Fibroblast of skin of right quadriceps (primary cell): ENCODE results near the gene FEN1.

Experiments
- DNase-seq: peaks from one replicate; pipeline ENCODE4 v3.0.0-alpha.2; 2013

The FEN1 gene

GRCh38 chr11:61797263-61797944 is 4.7 kb downstream of the FEN1 start:
- peak; percentile 77 for DNase-seq

- no peak for DNase-seq
Measured at GRCh38 chr11:61799665-61800284, 7.1 kb downstream of the FEN1 start.

DNA sequence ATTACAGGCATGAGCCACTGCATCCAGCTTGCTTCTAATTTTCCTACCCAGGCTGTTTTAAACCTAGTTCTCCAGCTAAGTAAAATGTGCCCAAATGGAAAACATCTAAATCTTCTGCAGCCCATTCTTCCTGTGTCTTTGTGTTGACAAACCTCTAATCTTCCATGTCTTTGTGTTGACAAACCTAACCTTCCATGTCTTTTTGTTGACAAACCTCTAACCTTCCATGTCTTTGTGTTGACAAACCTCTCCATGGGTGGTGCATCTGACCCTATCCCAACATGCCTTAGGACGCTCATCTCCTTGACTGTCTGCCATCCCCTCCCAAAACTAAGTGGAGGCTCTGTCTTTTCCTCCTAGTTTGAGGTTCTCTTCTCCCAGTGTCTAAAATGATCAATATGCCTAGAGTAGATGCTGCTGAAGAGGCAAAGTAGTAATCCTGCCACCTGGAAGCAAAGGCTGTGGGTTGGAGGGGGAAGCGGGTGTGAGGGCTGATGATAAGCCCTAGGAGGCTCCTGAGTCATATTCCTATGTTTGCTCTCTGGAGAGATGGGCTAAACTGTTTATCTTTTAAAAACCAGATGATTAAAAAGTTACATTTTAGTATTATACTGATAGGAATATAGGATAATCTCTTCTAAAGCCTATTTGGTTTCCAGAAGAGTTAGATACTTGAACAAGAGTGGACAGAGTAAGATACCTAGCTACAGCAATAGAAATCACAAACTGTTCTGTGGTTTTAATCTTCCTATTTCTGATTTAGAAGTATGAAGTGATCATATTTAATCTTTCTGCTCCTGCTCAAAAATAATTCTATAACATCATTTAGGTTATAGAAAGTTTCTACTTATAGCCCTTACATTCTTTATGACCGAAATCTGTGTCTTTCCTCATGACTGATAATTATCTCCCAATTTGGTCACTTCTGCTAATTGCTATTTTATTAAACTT is 7.9 kb downstream of the FEN1 start:
- DNase-seq = no peak

DNA sequence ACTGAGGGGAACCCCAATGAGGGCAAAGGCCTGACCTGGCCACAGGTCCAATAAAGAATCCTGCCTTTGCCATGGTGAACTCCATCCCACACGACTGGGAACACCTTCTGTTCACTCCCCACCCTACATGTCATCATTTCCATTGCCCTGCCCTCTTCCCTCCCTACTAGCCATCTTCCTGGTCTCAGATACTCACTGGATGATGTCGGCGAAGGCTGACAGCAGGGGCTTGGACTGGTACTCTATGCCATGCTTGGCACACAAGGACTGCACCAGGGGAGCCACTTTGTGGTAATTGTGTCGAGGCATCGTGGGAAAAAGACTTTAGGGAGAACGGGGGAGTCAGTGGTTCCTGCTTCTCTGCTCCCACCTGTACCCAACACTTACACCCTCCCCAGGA is 9.9 kb downstream of the FEN1 start:
- DNase-seq = no peak

DNA sequence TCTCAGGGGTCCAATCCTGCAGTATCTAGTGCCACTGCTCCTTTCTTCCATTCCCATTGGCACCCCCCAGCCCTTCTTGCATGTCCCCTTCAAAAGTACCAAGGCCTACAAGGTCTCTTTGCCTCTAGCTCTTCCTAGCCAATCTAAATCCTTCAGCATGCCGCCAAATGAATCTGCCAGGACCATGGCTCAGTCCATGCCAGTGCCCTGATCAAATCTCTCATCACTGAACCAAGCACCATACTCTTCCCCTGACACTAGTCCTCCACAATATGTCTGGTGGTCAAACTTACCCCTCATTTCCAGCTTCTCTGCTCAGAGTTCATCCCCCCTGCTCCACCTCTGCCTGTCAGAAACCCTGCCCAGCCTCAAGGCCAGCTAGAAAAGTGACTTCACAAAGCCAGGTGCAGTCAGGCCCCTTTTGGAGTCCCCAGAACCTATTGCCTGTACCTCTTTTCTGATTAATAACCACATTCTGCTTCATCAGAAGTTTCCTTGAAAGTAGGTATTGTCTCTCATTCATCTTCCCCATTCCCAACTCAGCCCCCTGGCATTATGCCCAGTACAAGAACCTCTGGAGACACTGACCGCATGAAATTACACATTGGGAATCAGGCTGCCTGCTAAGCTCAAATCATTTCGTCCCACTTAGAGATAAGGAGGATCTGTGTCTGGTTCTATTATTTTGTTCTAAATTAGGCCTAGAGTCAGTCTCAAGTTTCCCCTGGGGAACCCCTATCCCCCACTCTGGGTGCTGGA is 11.4 kb downstream of the FEN1 start:
- DNase-seq = no peak

GRCh38 chr11:61805146-61805545 is 12.4 kb downstream of the FEN1 start:
- DNase-seq = no peak

DNA sequence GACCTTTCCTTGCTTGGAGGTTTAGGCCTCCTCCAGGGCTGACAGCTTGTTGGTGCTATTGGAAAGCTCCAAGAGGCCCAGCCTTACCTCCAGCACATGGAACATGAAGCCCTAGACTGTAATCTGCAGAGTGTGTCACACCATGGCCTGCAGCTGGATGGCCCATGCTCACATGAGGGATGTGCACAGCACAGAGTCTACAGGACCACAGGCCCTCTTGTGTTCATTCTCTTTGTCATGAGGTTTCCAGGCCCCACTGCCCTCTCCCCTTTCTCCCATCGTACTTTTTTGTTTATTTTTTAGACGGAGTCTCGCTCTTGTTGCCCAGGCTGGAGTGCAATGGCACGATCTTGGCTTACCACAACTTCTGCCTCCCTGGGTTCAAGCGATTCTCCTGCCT is 14.1 kb downstream of the FEN1 start:
- no peak for DNase-seq

GRCh38 chr11:61810671-61811175 is 18.0 kb downstream of the FEN1 start:
- no peak for DNase-seq

DNA sequence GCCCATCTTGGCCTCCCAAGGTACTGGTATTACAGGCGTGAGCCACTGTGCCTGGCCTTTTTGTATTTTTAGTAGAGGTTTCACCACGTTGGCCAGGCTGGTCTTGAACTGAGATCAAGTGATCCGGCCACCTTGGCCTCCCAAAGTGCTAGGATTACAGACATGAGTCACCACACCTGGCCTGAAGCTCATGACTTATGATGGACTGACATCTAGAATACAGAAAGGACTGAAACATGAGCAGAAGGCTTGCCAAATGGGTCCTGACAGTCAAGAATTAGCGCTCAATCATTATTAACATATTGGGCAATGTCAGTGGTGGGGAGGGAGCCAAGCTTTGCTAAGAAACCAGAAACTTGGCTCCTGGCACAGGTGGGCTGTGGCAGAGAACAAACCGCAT is 19.1 kb downstream of the FEN1 start:
- no peak for DNase-seq

GRCh38 chr11:61812736-61813411 is 20.2 kb downstream of the FEN1 start:
- DNase-seq = no peak

- peak; percentile 32 for DNase-seq
Measured at GRCh38 chr11:61814247-61814957, 21.7 kb downstream of the FEN1 start.

GRCh38 chr11:61814958-61815789 is 22.5 kb downstream of the FEN1 start:
- DNase-seq = peak; percentile 88

- DNase-seq = peak; percentile 64
Measured at GRCh38 chr11:61815790-61816735, 23.4 kb downstream of the FEN1 start.

DNA sequence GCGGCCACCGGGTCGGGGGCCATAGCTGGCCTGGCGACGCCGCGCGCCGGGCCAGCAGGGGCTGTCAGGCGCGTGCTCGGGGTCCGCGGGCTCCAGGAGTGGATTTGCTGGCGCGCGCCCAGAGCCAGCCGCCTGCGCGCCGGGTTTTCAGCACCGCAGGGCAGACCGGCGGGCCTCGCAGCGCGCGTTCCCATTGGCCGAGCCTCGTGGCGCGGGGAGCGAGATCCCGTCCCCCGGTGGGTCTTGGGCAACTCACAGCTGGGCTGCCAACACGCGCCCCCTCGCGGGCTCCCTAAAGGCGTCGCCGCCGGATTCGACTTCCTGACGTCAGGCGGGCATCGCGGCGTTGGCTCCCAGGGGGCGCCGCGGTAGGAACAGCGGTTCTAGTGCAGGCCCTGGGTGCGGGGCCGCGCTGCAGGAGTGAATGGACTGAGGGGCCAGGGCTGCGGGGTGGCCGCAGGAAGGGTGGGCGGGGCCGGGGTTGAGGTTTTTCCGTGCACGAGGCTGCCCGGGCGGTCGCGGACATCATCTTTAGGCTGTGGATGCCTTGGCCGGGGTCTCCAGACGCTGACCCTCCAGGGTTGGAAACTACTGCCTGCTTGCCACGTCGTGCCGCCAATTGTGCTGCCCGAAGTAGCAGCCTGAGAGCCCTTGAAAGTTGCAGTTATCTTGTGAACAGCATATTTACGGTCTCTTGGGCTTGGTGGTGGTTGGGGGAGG is 24.2 kb downstream of the FEN1 start, which contains the start of gene FADS1:
Gene FADS1, minus strand, starts transcription at position 268 of the 720 bp plus-strand sequence. Its CDS starts 74 bp downstream, at position 194.
- peak; percentile 94 for DNase-seq

- DNase-seq = no peak
Measured at GRCh38 chr11:61817471-61818202, 24.9 kb downstream of the FEN1 start.

- peak; percentile 24 for DNase-seq
Measured at GRCh38 chr11:61820174-61820573, 27.5 kb downstream of the FEN1 start.

DNA sequence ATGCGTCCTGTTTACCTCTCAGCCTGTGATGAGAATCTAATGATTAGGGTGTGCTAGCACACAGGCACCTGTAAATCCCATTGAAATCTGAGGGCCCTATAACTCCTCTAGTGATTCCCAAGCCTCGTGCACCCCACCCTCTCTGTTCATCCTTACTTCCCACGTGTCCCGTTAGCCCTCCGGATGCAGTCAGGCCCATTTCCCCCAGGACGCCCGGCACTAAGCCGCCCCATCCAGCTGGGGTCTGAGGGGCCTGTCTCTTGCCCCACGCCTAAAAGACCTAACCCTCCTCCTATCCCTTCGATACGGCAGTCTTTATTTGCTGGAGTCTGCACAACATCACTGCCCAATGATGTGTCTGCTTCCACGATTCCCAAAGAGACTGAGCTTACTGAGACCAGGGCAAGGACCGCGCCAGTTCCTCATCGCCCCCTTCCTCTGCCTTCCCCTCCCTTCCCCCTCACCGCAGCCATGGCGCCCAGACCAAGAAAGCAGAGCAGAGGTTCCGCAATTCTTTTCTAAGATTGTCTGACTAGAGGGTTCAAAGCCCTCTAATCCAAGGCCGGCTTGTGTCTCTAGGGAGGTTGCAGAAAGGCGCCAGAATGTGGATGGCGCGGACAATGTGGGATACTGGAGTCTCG is 34.3 kb downstream of the FEN1 start:
- DNase-seq = no peak
